ENCODE measurements around the gene RNF20.

GRCh38 chr9:101524371-101524770, 9.3 kb upstream of the RNF20 start:
- no peak for TF ChIP-seq CTCF (IDR thresholded peaks at IDR 0.05; ENCODE audit: insufficient read depth, low read length)
- TF ChIP-seq GABPA (IDR thresholded peaks at IDR 0.05; ENCODE audit: low read depth) = no peak
- no peak for TF ChIP-seq POLR2AphosphoS5 (IDR thresholded peaks at IDR 0.05; ENCODE audit: low read depth)
